GM19438 (cell line): Measurements from ENCODE around the gene CCDC127.

Experiments used
- ATAC-seq: cut with Tn5 transposase; IDR thresholded peaks from one replicate; pipeline ENCODE4 v1.9.1; 2021; ENCODE audit warnings: low read depth; ENCODE audit not compliant: unreplicated experiment

Gene CCDC127

DNA sequence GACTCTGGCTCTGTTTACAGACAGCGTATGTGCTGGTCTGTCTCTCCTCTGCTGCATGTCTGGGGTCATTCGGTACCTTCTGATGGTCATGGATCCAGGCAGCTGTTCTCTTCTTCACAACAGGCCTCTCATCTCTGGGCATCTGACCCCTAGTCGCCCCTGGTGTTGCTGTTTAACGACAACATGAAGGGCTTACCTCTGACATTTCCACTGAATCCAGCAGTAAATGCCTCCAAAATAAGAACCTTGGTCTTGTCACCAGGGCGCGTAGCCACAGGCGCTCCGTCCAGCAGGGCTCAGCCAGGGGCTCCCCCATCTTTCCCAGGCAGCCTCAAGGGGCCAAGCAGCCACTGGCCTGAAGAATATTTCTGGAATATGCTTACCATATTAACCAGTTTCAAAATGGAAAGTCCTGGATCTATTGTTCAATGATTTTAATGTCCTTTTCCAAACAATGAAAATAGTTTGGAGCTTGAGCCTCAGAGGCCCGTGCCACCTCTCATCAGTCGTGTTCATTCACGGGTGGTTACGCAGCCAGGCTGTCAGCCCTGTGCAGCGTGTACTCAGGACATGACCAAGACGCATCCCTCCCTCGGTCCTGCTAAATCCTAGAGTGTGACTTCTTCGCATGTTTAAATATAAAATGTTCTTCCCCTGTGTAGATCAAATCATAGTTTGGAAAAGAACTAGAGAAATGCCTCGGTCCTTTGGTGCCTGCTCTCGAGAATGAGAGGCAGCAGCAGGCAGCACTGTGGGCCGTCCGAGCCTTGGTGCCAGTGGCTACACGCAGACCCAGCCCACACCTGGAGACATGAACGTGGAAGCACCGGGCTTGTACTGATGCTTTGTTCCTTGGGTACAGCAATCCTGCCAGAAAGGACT is 56.8 kb downstream of the CCDC127 start:
- ATAC-seq = no peak

- no peak for ATAC-seq
Measured at GRCh38 chr5:160173-160510, 57.8 kb downstream of the CCDC127 start.

DNA sequence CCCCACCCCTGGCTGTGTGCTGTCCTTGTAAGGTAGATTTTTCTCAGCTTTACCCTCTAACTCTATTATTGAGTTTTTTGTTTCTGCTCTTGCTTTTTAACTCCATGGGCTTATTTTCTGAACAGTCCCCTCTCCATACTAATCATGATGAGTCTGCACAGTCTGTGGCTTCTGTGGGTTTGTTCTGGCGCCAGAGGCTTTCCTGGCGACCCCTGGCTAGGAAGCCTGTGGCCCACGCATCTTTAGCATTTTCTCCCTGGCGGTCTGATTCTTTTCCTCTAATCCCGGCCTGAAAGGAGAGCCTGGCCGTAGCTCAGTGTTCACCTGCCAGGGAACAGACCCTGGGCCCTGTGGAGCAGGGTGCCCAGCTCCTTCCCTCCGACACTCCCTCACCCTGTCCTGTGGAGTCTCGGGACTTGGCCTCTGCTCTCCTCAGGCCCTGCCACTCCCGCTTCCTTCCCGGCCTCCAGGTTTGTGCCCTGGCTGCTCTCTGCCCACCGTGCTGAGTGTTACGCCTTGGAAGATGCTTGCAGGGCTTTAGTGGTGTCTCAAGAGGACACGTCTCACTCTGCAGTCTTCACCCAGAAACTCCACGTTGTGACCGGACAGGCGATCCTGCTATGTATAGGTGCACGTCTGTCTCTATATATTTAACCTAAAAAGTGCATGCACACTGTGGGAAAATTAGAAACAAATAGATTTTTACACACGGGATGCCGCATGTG is 58.3 kb downstream of the CCDC127 start:
- ATAC-seq = no peak

DNA sequence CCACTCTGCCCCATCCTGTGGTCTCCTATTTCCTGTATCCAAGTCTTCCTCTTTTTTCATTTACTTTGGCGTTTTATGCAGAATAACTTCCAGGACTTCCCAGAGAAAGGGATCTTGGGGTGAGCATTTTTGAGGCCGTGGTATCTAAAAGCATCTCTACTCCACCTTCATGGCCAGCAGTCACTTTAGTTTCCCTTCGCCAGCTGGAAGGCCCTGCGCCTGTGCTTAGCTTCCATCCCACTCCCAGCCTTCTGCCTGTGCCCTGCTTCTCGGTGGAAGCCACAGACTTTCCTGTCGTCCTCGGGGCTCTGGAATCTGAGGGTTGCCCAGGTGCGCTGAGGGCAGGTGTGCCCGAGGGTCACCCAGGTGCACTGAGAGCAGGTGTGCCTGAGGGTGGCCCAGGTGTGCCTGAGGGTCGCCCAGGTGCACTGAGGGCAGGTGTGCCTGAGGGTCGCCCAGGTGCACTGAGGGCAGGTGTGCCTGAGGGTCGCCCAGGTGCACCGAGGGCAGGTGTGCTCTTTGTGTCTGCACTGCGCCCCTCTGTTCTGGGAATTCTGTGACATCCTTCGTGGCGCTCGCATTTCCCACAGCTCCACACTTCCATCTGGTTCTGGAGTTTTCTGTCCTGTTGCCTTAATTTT is 59.0 kb downstream of the CCDC127 start:
- ATAC-seq = no peak

- no peak for ATAC-seq
Measured at GRCh38 chr5:157801-158200, 60.2 kb downstream of the CCDC127 start.

- ATAC-seq = no peak
Measured at GRCh38 chr5:157126-157715, 60.7 kb downstream of the CCDC127 start.

DNA sequence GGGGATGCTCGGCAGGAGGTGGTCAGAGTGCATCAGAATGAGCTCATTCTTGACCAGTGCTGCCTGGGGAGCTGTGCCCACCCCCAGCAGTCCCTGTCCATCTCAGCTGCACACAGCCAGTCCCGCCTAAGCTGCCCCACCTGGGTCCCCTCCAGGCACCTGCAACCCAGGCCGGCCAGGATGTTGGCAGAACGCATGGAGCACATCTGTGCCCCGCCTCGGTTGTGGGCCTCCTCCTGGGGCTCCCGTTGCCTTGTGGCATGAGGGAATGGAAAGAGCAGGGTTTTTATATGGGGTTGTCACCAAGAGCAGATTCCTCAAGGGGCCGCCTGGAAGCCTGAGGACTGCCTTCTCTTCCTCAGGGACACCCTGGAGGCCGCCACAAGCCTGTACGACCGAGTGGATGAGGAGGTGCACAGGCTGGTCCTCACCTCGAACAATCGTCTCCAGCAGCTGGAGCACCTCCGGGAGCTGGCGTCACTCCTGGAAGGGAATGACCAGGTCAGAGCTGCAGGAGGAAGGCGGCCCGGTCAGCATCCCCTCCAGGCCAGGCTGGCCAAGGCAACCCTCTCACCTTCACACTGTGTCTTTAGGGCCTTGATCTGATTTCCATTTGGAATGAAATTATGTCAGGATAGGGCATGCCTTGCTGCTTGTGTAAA is 61.4 kb downstream of the CCDC127 start:
- ATAC-seq = no peak

DNA sequence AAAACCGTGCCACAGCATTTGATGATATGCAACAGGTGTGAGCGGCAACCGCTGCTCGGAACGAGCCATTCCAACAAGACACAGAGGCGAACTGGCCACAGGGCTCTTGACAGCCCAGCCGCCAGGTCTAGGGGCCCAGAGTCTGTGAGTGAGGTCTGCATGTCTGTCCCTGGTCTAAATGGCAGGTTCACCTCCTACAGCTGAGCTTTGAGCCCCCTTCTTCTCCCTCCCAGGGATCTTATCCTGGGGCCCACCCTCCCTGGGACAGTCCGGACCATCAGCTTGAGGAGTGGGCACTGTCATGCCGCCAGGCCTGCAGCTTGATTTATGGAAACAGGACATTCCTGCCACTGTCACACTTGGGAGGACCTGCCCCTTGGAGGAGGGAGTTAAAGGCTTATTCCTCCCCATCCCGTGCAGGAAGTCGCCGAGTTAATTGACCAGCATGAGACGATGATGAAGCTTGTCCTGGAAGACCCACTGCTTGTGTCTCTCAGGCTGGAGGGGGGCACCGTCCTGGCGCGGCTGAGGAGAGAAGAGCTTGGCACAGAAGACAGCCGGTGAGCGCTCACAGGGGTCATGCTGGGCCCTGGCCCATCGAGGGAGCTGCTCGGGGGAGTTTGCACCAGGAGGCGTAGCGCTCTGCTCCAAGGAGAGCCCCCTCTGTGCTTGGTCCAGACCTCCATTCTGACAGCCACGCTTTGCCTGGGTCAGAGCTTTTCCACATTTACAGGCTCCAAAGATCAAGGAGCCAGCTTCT is 62.1 kb downstream of the CCDC127 start:
- ATAC-seq = no peak

DNA sequence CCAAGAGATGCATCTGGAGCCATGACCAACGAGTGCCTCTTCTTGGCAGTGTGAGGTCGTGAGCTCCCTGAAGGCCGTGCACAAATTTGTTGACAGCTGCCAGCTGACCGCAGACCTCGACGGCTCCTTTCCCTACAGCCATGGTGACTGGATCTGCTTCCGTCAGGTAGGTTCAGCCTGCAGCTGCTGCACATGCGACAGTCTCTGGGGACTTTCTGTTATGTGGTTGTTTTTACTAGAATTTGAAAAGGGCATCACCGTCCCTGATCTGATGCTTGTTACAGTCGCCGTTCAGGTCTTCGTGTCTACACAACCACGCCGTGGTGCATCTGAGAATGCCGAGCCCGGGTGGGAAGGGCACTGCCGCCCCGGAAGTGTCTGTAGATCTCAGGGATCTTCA is 63.1 kb downstream of the CCDC127 start:
- ATAC-seq = no peak

GRCh38 chr5:154236-154635 is 63.7 kb downstream of the CCDC127 start:
- no peak for ATAC-seq

DNA sequence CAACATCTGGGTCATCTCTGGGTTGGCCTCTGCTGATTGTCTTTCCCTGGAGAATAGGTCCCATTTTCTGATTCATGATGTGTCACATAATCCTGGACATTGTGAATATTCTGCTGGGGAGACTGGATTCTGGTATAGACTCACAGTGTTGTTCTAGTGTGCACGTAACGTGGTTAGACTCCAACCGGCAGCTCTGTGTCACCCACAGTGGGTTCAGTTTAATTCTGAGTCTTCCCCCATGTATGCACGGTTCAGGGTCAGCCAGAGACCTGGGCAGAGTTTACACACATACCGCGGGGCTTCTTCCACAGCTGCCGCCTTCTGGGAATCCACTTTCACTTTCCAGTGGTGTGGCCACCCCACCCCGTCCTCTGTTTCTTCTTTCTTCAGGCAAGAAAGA is 64.7 kb downstream of the CCDC127 start:
- ATAC-seq = no peak

DNA sequence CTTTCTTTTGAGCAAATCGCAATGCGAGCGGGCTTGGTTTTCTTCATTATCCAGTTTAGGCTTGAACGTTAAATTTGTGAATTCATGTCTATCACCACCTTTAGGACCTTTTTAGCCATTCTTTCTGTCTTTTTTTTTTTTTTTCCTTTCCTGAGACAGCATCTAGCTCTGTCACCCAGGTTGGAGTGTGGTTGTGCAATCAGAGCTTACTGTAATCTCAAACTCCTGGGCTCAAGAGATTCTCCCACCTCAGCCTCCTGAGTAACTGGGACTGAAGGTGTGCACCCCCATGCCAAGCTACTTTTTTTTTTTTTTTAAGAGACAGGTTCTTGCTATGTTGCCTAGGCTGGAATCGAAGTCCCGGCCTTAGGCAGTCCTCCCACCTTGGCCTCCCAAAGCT is 65.9 kb downstream of the CCDC127 start:
- ATAC-seq = no peak

GRCh38 chr5:150746-151145 is 67.2 kb downstream of the CCDC127 start:
- ATAC-seq = no peak

DNA sequence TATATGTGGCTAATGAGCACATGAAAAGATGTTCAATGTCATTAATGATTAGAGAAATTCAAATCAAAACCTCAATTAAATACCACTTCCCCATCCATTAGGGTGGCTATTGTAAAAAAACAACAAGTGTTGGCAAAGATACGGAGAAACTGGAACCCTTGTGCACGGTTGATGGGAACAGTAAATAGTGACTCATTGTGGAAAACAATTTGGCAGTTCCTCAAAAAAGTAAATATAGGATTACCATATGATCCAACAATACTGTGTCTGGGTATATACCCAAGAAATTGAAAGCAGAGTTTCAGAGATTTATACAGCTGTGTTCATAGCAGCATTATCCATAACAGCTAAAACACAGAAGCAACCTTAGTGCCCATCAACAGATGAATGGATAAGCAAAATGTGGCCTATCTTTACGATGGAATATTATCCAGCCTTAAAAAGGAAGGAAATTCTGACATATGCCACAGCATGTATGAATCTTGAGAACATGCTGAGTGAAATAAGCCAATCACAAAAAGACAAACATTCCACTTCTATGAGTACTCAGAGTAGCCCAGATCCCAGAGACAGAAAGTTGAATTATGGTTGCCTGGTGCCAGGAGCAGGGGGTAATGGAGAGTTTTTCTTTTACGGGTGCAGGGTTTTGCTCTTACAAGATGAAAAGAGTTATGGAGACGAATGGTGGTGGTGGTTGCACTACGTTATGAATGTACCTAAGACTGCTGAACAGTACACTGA is 68.0 kb downstream of the CCDC127 start:
- ATAC-seq = no peak

GRCh38 chr5:147751-148150 is 70.2 kb downstream of the CCDC127 start:
- no peak for ATAC-seq
